MM.1S (cell line): ENCODE measurements around the gene GDAP2.

Source experiments
- DNase-seq: peaks from one replicate; pipeline ENCODE4 v3.0.0-alpha.2; 2015
- H2AFZ ChIP-seq: fragments of 300-600 bp; sonication (generic); 2 replicates; pipeline ENCODE4 v1.6.0; 2016; ENCODE audit warnings: antibody characterized with exemption, low read length
- H3F3A ChIP-seq: fragments of 300-600 bp; sonication (generic); 2 replicates; pipeline ENCODE4 v1.6.1; 2016; ENCODE audit warnings: mild to moderate bottlenecking, antibody characterized with exemption, low read length, moderate library complexity, mixed read lengths; ENCODE audit not compliant: insufficient read depth
- H3K27ac ChIP-seq: fragments of 300-600 bp; sonication (generic); 2 replicates; pipeline ENCODE4 v1.5.1; 2016; ENCODE audit warnings: mild to moderate bottlenecking, low read length
- H3K27me3 ChIP-seq: fragments of 300-600 bp; sonication (generic); replicated peaks from 2 replicates; pipeline ENCODE4 v1.6.0; 2016; ENCODE audit warnings: low read length; ENCODE audit not compliant: insufficient read depth
- H3K36me3 ChIP-seq: fragments of 300-600 bp; sonication (generic); replicated peaks from 2 replicates; pipeline ENCODE4 v1.6.1; 2016; ENCODE audit warnings: mild to moderate bottlenecking, low read length, mixed read lengths; ENCODE audit not compliant: insufficient read depth
- H3K4me1 ChIP-seq: fragments of 300-600 bp; sonication (generic); 2 replicates; pipeline ENCODE4 v1.6.1; 2016; ENCODE audit warnings: low read length, mixed read lengths
- H3K4me2 ChIP-seq: fragments of 300-600 bp; sonication (generic); 2 replicates; pipeline ENCODE4 v1.6.0; 2016; ENCODE audit warnings: low read depth, low read length
- H3K4me3 ChIP-seq: fragments of 300-600 bp; sonication (generic); 2 replicates; pipeline ENCODE4 v1.5.1; 2016; ENCODE audit warnings: low read length, mixed read lengths
- H3K79me2 ChIP-seq: fragments of 300-600 bp; sonication (generic); 2 replicates; pipeline ENCODE4 v1.6.1; 2016; ENCODE audit warnings: mixed run types, low read length, mixed read lengths
- H3K9ac ChIP-seq: fragments of 300-600 bp; sonication (generic); 2 replicates; pipeline ENCODE4 v1.6.1; 2016; ENCODE audit warnings: low read length, mixed read lengths
- H3K9me2 ChIP-seq: fragments of 300-600 bp; sonication (generic); replicated peaks from 2 replicates; pipeline ENCODE4 v1.6.1; 2016; ENCODE audit warnings: mild to moderate bottlenecking, low read length, mixed read lengths; ENCODE audit not compliant: insufficient read depth
- H3K9me3 ChIP-seq: fragments of 300-600 bp; sonication (generic); replicated peaks from 2 replicates; pipeline ENCODE4 v1.6.1; 2016; ENCODE audit warnings: mild to moderate bottlenecking, low read length, mixed read lengths; ENCODE audit not compliant: insufficient read depth
- H4K20me1 ChIP-seq: fragments of 300-600 bp; sonication (generic); 2 replicates; pipeline ENCODE4 v1.6.1; 2016; ENCODE audit warnings: mild to moderate bottlenecking, low read length, moderate library complexity, mixed read lengths; ENCODE audit not compliant: insufficient read depth
- EZH2 ChIP-seq: fragments of 300-600 bp; sonication (generic); optimal IDR thresholded peaks from 2 replicates; pipeline ENCODE3; 2017; ENCODE audit warnings: low read depth, mild to moderate bottlenecking, antibody characterized with exemption, low read length, mixed read lengths
- EZH2phosphoT487 ChIP-seq: fragments of 300-600 bp; sonication (generic); IDR thresholded peaks from 2 replicates; pipeline ENCODE4 v1.6.1; 2018; ENCODE audit warnings: antibody characterized with exemption, low read length
- TF ChIP-seq, protein P1 (sequence below): fragments of 300-600 bp; sonication (generic); IDR thresholded peaks from 2 replicates; pipeline ENCODE4 v1.5.1; 2016; ENCODE audit warnings: antibody characterized with exemption, low read length, mixed read lengths

The GDAP2 gene

GRCh38 chr1:117899801-117900200 is 29.6 kb downstream of the GDAP2 start:
- Histone ChIP-seq H2AFZ (no peak overlapping the region), H3K9me3 (no peaks in the 10 kb centered on the region), H3K36me3 (no peaks in the 10 kb centered on the region), H3K27ac (no peak overlapping the region), H3K79me2 (peaks cover 5% of the 10 kb centered on the region), H3K4me3 (no peak overlapping the region), H3K27me3 (no peaks in the 10 kb centered on the region), H3K4me2 (no peak overlapping the region), H3F3A (no peaks in the 10 kb centered on the region; the same call in 1 of the 2 replicates), H4K20me1 (no peaks in the 10 kb centered on the region), H3K9me2 (no peaks in the 10 kb centered on the region), H3K9ac (no peak overlapping the region), H3K4me1 (no peaks in the 10 kb centered on the region)
- TF ChIP-seq, protein P1, sequence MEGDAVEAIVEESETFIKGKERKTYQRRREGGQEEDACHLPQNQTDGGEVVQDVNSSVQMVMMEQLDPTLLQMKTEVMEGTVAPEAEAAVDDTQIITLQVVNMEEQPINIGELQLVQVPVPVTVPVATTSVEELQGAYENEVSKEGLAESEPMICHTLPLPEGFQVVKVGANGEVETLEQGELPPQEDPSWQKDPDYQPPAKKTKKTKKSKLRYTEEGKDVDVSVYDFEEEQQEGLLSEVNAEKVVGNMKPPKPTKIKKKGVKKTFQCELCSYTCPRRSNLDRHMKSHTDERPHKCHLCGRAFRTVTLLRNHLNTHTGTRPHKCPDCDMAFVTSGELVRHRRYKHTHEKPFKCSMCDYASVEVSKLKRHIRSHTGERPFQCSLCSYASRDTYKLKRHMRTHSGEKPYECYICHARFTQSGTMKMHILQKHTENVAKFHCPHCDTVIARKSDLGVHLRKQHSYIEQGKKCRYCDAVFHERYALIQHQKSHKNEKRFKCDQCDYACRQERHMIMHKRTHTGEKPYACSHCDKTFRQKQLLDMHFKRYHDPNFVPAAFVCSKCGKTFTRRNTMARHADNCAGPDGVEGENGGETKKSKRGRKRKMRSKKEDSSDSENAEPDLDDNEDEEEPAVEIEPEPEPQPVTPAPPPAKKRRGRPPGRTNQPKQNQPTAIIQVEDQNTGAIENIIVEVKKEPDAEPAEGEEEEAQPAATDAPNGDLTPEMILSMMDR, result no peak
- TF ChIP-seq EZH2 (no peak), EZH2phosphoT487 (no peak)
- no peak for DNase-seq

- Histone ChIP-seq H3K79me2 (peaks cover 5% of the 10 kb centered on the region), H4K20me1 (no peaks in the 10 kb centered on the region), H3K9ac (no peak overlapping the region), H3K9me2 (no peaks in the 10 kb centered on the region), H3K9me3 (no peaks in the 10 kb centered on the region), H3K27me3 (no peaks in the 10 kb centered on the region), H3K4me1 (no peaks in the 10 kb centered on the region), H3K4me3 (no peak overlapping the region), H3F3A (no peaks in the 10 kb centered on the region; the same call in 1 of the 2 replicates), H3K4me2 (no peak overlapping the region), H2AFZ (no peak overlapping the region), H3K27ac (no peak overlapping the region), H3K36me3 (no peaks in the 10 kb centered on the region)
- TF ChIP-seq, protein P1, result no peak
- TF ChIP-seq EZH2phosphoT487, result no peak
- no peak for TF ChIP-seq EZH2
- no peak for DNase-seq
Measured at GRCh38 chr1:117897551-117897950, 31.9 kb downstream of the GDAP2 start.

- no peaks in the 10 kb centered on the region for H3K36me3 ChIP-seq
- TF ChIP-seq EZH2phosphoT487, result no peak
- TF ChIP-seq, protein P1, result peak; percentile 53
- no peak for TF ChIP-seq EZH2
Measured at GRCh38 chr1:117895482-117896114, 33.8 kb downstream of the GDAP2 start.

More at GRCh38 chr1:117895482-117896114, 33.8 kb downstream of the GDAP2 start:
- no peaks in the 10 kb centered on the region for H3K4me1 ChIP-seq
- no peak overlapping the region for H3K4me2 ChIP-seq
- no peaks in the 10 kb centered on the region for H3K27me3 ChIP-seq
- no peaks in the 10 kb centered on the region for H4K20me1 ChIP-seq
- H3K9me2 ChIP-seq, result no peaks in the 10 kb centered on the region
- H3K4me3 ChIP-seq, result no peak overlapping the region
- peaks cover 5% of the 10 kb centered on the region for H3K79me2 ChIP-seq
- H3K9ac ChIP-seq, result no peak overlapping the region
- no peak overlapping the region for H3K27ac ChIP-seq
- no peak overlapping the region for H2AFZ ChIP-seq
- no peaks in the 10 kb centered on the region; the same call in 1 of the 2 replicates for H3F3A ChIP-seq
- peak; percentile 74 for DNase-seq
- H3K9me3 ChIP-seq, result no peaks in the 10 kb centered on the region
